HEK293T (cell line): ENCODE data around the gene GAB2.
A peak's percentile ranks its signal among the peaks of the same experiment; 100 is the strongest.

Experiments used
- CTCF ChIA-PET: fragments of 350-600 bp; formaldehyde crosslinking; extraction: SDS; loops from one replicate; lab custom pipeline; 2021; ENCODE audit warnings: antibody characterized with exemption, inconsistent platforms; lab: Yijun Ruan, JAX
- POLR2A ChIA-PET: fragments of 350-600 bp; formaldehyde crosslinking; extraction: SDS; loops from one replicate; lab custom pipeline; 2020; ENCODE audit warnings: antibody characterized with exemption, inconsistent platforms; lab: Yijun Ruan, JAX
- DNase-seq: peaks from one replicate; pipeline ENCODE4 v3.0.0; 2012; ENCODE audit warnings: mixed read lengths; ENCODE audit errors: extremely low spot score
- ARNT ChIP-seq: fragments of 450-650 bp; IDR thresholded peaks from 2 replicates; pipeline ENCODE4 v1.6.1; 2017; ENCODE audit warnings: mild to moderate bottlenecking
- BHLHE40 ChIP-seq: fragments of 450-650 bp; IDR thresholded peaks from 2 replicates; pipeline ENCODE4 v1.6.1; 2016; ENCODE audit warnings: mild to moderate bottlenecking, moderate library complexity, borderline replicate concordance
- CTBP1 ChIP-seq: fragments of 450-650 bp; IDR thresholded peaks from 2 replicates; pipeline ENCODE4 v1.6.1; 2016; ENCODE audit warnings: borderline replicate concordance
- ELF4 ChIP-seq: fragments of 450-650 bp; IDR thresholded peaks from 2 replicates; pipeline ENCODE4 v1.6.1; 2017; ENCODE audit warnings: antibody characterized with exemption
- FOXA1 ChIP-seq: fragments of 450-650 bp; IDR thresholded peaks from 2 replicates; pipeline ENCODE4 v1.6.1; 2016; ENCODE audit warnings: mild to moderate bottlenecking
- FOXK2 ChIP-seq: fragments of 450-650 bp; IDR thresholded peaks from 2 replicates; pipeline ENCODE4 v1.6.1; 2016; ENCODE audit warnings: mild to moderate bottlenecking
- FOXM1 ChIP-seq: fragments of 450-650 bp; IDR thresholded peaks from 2 replicates; pipeline ENCODE4 v1.6.1; 2017; ENCODE audit warnings: mild to moderate bottlenecking, borderline replicate concordance
- HDGF ChIP-seq: fragments of 450-650 bp; IDR thresholded peaks from 2 replicates; pipeline ENCODE4 v1.6.1; 2017; ENCODE audit warnings: antibody characterized with exemption, borderline replicate concordance
- L3MBTL2 ChIP-seq: fragments of 450-650 bp; conservative IDR thresholded peaks from 2 replicates; pipeline ENCODE4 v1.6.1; 2016; ENCODE audit warnings: mild to moderate bottlenecking
- LEF1 ChIP-seq: fragments of 450-650 bp; IDR thresholded peaks from 2 replicates; pipeline ENCODE4 v1.6.1; 2017; ENCODE audit warnings: mild to moderate bottlenecking, borderline replicate concordance
- NFRKB ChIP-seq: fragments of 450-650 bp; IDR thresholded peaks from 2 replicates; pipeline ENCODE4 v1.6.1; 2016; ENCODE audit warnings: mild to moderate bottlenecking, moderate library complexity
- PKNOX1 ChIP-seq: fragments of 450-650 bp; IDR thresholded peaks from 2 replicates; pipeline ENCODE4 v1.6.1; 2016
- SP1 ChIP-seq: fragments of 450-650 bp; IDR thresholded peaks from 2 replicates; pipeline ENCODE4 v1.6.1; 2017
- SUZ12 ChIP-seq: fragments of 450-650 bp; IDR thresholded peaks from 2 replicates; pipeline ENCODE4 v1.6.1; 2016; ENCODE audit warnings: mild to moderate bottlenecking
- TARDBP ChIP-seq: fragments of 450-650 bp; IDR thresholded peaks from 2 replicates; pipeline ENCODE4 v1.6.1; 2016
- ZNF384 ChIP-seq: fragments of 450-650 bp; IDR thresholded peaks from 2 replicates; pipeline ENCODE4 v1.6.1; 2016

GAB2 gene

DNA sequence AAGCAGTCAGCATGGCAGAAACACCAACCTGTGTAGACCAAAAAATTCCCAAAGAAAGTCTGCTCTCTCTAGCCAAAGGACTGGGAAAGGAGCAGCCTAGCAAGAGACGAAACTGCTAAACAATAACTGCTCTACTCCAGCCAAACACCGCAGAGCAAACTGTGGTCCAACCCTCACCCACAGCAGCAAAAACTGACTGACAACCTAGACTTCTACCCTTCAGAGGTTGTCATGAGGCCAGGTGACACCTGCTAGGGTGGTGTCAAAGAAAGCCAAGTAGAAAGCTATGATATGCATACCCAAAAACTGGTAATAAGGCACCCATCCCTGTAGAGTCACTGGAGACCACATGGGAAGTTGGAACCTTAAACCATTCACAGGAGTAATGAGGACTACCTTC is 11.8 kb downstream of the GAB2 start:
- no peak for DNase-seq
- TF ChIP-seq ARNT, result no peak
- no peak for TF ChIP-seq TARDBP
- no peak for TF ChIP-seq L3MBTL2
- TF ChIP-seq LEF1, result no peak
- no peak for TF ChIP-seq ELF4
- no peak for TF ChIP-seq FOXM1
- TF ChIP-seq FOXK2, result no peak
- no peak for TF ChIP-seq SUZ12
- ChIA-PET POLR2A (no interaction called here), CTCF (interaction anchor here (0.8 kb wide), 1 partner anchor 10 kb away, joined by 7 read pairs; no protein-coding TSS in a partner anchor)

DNA sequence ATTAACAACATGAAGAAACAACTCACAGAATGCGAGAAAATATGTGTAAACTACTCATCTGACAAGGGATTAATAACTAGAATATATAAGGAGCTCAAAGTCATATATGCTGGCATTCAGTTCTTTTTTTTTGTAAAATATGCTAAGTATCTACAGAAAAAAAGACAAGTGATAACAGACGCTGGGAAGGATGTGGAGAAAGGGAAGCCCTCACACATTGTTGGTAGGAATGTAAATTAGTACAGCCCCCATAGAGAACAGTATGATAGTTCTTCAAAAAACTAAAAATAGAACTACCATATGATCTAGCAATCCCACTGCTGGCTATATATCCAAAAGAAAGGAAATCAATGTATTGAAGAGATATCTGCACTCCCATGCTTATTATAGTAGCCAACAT is 13.8 kb downstream of the GAB2 start:
- DNase-seq, result no peak
- TF ChIP-seq FOXM1 (no peak), BHLHE40 (no peak), FOXK2 (no peak), TARDBP (no peak), SUZ12 (no peak), L3MBTL2 (no peak), HDGF (no peak), ARNT (no peak), ZNF384 (no peak)
- ChIA-PET CTCF (interaction anchor here (1.2 kb wide), 1 partner anchor 12 kb away, joined by 3 read pairs; no protein-coding TSS in a partner anchor), POLR2A (no interaction called here)

- ChIA-PET POLR2A (no interaction called here), CTCF (interaction anchor here (1.2 kb wide), 1 partner anchor 13 kb away, joined by 3 read pairs; no protein-coding TSS in a partner anchor)
- TF ChIP-seq FOXA1 (no peak), L3MBTL2 (no peak)
- no peak for DNase-seq
Measured at GRCh38 chr11:78402847-78403246, 14.8 kb downstream of the GAB2 start.

DNA sequence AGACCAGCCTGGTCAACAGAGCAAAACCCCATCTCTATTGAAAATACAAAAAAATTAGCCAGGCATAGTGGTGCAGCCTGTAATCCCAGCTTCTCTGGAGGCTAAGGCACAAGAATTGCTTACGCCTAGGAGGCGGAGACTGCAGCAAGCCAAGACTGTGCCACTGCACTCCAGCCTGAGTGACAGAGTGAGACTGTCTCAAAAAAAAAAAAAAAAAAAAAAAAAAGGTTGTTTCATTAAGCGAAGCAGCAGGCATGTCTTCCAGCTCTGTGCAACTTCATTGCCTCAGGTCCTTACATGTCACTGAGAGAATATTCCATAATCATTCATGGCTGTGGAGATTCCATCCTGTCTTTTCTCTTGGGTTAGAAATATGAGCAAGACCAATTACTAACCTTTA is 16.9 kb downstream of the GAB2 start:
- TF ChIP-seq FOXK2 (no peak), ARNT (no peak), ZNF384 (peak; percentile 59; the same call in 1 of the 2 replicates), SUZ12 (no peak), LEF1 (no peak), FOXA1 (no peak), PKNOX1 (no peak), NFRKB (no peak)
- ChIA-PET POLR2A (no interaction called here), CTCF (interaction anchor here (1.2 kb wide), 1 partner anchor 25 kb away, joined by 3 read pairs; no protein-coding TSS in a partner anchor)
- no peak for DNase-seq

- ChIA-PET POLR2A (no interaction called here), CTCF (interaction anchor here (1.2 kb wide), 1 partner anchor 24 kb away, joined by 3 read pairs; no protein-coding TSS in a partner anchor)
- no peak for TF ChIP-seq FOXM1
- no peak for TF ChIP-seq HDGF
- TF ChIP-seq PKNOX1, result no peak
- no peak for TF ChIP-seq SP1
- TF ChIP-seq FOXA1, result no peak
- TF ChIP-seq ARNT, result no peak
- TF ChIP-seq CTBP1, result no peak
- no peak for TF ChIP-seq SUZ12
- TF ChIP-seq FOXK2, result no peak
- TF ChIP-seq LEF1, result no peak
- no peak for DNase-seq
Measured at GRCh38 chr11:78400116-78400515, 17.5 kb downstream of the GAB2 start.

- CTCF ChIA-PET, result no interaction called here
- TF ChIP-seq CTBP1 (no peak), ARNT (no peak), SP1 (no peak), LEF1 (no peak), FOXK2 (no peak), BHLHE40 (no peak), FOXM1 (no peak), PKNOX1 (no peak), NFRKB (no peak), FOXA1 (no peak), SUZ12 (no peak), ELF4 (no peak), TARDBP (no peak), HDGF (no peak), ZNF384 (no peak), L3MBTL2 (no peak)
- DNase-seq, result no peak
- POLR2A ChIA-PET, result no interaction called here
Measured at GRCh38 chr11:78399136-78399535, 18.5 kb downstream of the GAB2 start.

GRCh38 chr11:78398715-78399114 is 18.9 kb downstream of the GAB2 start:
- ChIA-PET POLR2A (no interaction called here), CTCF (no interaction called here)
- TF ChIP-seq HDGF, result no peak
- TF ChIP-seq SUZ12, result no peak
- no peak for TF ChIP-seq NFRKB
- no peak for TF ChIP-seq FOXM1
- no peak for TF ChIP-seq PKNOX1
- no peak for TF ChIP-seq LEF1
- no peak for DNase-seq
